ENCODE results near the gene HHEX.
"Not testable (repeated sequence)": the region's sequence is repeated elsewhere in the genome, so short reads cannot be mapped to it uniquely, and the experiment has no call there.

HHEX gene

GRCh38 chr10:92737484-92737883 is 47.7 kb downstream of the HHEX start:
- DNase-seq = no peak

DNA sequence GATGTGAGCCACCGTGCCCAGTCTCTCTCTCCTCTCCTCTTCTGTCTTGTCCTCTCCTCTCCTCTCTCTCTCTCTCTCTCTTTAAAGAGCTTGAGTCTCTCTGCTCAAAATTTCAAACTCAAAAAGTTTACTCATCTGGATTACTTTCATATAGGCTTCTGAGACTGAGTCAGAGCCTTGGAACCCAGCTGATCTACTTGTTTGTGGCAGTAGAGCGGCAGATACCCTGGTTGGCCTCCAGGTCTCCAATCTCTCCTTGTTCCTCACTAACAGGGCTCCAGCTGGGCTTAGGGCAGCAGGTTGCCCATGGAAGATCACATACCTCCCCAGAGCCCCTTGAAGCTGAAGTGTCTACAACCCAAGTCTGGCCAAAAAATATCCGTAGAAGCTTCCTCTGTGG is 51.0 kb downstream of the HHEX start:
- DNase-seq = no peak

GRCh38 chr10:92741741-92742140 is 52.0 kb downstream of the HHEX start:
- DNase-seq = not testable (repeated sequence)

DNA sequence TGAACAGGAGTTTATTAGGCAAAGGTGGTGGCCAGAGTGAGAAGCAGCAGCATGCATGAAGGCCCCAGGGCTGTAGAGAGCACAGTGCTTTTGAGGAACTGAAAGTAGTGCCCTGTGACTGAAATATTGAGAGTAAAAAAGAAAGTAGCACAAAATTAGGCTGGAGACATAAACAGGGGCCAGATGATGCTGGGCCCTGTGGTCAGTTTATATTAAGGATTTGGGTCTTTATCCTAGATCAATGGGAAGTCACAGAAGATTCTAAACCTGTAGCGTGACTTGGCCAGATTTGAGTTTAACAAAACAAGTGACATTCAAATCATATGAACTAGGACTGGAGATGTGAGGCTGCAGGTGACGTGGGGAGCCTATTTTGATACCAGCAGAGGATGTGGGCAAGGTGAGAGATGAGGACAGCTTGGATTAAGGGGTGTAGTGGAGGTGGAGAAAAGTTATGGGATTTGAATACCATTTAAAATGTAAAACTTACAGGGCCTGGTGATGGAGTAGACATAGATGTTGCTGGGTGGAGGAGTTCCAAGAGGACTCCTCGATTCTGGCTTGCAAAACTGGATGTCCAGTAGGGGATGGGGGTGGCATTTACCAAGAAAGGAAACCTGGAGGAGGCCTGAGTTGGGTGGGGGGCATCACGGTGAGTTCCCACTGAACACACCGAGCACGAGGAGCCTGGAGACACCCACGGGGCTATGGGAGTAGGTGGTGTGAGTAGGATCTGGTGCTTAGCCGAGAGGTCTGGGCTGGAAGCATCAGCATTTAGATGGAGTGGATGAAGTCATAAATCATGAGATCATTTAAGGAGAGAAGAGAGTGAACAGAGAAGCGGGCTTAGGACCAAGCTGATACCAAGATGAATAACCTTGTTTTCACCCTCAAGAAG is 52.8 kb downstream of the HHEX start:
- peak; percentile 9 to 27 for DNase-seq
